ENCODE measurements around the gene DISC1.
"Not testable (repeated sequence)": the region's sequence is repeated elsewhere in the genome, so short reads cannot be mapped to it uniquely, and the experiment has no call there.

DISC1 gene

GRCh38 chr1:231959225-231959884, 332.8 kb downstream of the DISC1 start:
- DNase-seq (ENCODE audit: low read depth in 2 of 2) = no peak

DNA sequence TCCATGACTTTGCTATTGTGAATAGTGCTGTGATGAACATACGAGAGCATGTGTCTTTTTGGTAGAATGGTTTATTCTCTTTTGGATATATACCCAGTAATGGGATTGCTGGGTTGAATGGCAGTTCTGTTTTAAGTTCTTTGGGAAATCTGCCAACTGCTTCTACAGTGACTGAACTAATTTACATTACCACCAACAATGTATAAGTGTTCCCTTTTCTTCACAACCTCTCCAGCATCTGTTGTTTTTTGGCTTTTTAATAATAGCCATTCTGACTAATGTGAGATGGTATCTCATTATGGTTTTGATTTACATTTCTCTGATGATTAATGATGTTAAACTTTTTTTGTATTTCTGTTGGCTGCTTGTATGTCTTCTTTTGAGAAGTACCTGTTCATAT, 335.2 kb downstream of the DISC1 start:
- not testable (repeated sequence) for DNase-seq (ENCODE audit: low read depth in 2 of 2)

DNA sequence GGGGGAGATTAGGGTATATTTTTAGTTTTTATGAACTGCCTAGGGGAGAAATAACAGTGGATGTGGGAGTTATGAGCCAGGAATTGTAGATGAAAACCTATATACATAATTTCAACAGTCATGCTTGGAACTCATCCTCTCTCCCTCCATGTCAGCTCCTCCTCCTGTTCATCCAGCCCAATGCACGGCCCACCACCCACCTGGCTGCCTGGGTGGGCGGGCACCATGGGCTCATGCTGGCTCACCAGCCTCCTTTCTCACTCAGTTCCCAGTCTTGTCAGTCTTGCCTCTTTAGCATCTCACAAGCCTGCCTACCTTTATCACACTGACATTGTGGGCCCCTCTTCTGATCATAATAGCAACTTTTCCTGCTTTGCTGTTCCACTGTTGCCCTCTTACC, 336.0 kb downstream of the DISC1 start:
- no peak for DNase-seq (ENCODE audit: low read depth in 2 of 2)

DNA sequence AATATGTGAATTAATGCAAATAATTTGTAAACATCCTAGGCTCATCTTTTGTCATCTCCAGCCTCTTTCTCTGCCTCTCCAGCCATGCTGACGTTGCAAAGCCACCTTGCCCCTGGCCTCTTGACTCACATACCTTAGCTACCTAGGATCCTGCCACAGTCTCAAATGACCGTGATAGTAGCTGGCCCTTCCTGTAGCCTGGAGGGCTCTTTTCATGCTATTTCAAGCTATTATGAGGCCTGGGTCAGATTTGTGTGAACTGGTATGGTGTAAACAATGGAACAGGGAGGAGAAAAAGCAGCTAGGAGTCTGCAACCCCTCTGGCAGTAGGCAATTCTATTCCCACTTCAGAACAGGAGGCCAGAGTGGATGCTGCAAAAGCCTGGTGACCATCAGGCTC, 337.7 kb downstream of the DISC1 start:
- no peak for DNase-seq (ENCODE audit: low read depth in 2 of 2)

- DNase-seq (ENCODE audit: low read depth in 2 of 2) = no peak
These were observed 338.4 kb downstream of the DISC1 start for GRCh38 chr1:231964961-231965360.

DNA sequence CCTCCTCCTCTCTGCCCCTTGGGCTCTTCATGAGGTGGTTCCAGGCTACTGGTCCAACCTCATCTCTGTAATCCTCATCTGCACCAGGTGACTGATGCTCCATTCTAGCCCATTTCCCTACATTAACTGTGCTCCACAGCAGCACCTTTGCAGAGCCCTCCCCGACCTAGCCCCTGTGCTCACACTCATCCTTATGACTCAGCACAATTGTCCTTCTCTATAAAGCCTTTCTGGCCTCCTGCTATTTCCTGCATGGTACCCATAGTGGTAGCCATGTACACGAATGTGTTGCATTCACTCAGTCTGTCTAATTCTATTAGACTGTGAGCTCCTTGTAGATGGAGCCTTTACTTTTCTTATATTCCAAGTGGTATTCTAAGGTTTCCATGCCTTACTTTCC, 339.0 kb downstream of the DISC1 start:
- no peak for DNase-seq (ENCODE audit: low read depth in 2 of 2)

GRCh38 chr1:231966983-231967382, 340.4 kb downstream of the DISC1 start:
- no peak for DNase-seq (ENCODE audit: low read depth in 2 of 2)

DNA sequence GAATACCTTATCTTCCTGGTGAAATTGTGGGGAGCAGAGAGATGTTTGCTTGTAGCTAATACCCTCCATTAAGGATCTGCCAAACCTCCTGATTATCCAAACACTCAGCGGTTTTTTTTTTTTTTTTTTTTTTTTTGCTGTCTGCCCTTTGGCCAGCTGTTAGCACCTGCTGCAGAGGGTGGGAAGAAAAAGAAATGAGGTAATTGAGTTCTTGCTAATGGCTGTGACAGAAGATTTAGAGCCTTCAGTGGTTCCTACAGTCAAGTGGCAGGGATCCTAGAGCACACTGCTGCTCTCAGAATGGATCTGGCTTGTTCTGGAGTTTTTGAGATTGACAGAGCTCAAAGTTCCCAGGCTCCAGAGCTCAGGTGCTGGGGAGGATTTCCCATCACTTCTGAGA, 342.5 kb downstream of the DISC1 start:
- DNase-seq (ENCODE audit: low read depth in 2 of 2) = no peak

GRCh38 chr1:231969761-231970160, 343.2 kb downstream of the DISC1 start:
- not testable (repeated sequence) for DNase-seq (ENCODE audit: low read depth in 2 of 2)

DNA sequence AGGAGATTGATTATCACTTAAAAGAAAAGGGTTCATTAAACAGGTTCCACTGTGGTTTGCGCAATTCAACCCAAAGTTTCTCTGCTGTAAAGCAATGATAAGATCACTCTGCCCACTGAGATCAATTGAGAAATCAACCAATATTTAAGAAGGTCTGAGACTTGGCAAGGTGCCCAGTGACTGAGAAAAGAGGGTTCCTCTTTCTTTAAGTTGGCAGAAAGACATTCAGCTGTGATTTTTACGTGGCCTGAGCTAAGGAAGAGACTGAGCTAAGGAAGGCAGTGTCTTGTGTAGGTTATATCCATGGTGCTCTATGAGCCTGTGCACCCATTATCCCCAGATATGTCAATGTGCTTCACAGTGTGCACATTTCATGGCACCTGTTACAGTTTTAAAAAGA, 344.1 kb downstream of the DISC1 start:
- DNase-seq (ENCODE audit: low read depth in 2 of 2) = no peak

GRCh38 chr1:231971397-231972110, 345.0 kb downstream of the DISC1 start:
- no peak for DNase-seq (ENCODE audit: low read depth in 2 of 2)

DNA sequence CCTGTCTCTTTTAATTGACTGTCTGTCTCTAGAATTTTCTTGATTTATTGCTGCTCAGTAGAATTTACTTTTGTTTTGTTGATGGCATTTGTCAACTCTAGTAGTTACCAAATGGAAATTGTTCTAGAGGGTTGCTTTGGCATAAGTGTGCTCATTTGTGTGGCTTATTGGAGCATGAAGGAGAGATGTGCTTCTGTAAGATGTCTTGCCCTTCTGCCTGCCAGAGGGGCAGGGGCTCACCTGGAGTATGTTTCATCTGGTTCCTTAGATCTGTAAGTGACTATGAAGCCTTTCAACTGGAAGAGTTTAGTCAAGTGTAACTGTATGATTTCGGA, 345.5 kb downstream of the DISC1 start:
- DNase-seq (ENCODE audit: low read depth in 2 of 2) = no peak

DNA sequence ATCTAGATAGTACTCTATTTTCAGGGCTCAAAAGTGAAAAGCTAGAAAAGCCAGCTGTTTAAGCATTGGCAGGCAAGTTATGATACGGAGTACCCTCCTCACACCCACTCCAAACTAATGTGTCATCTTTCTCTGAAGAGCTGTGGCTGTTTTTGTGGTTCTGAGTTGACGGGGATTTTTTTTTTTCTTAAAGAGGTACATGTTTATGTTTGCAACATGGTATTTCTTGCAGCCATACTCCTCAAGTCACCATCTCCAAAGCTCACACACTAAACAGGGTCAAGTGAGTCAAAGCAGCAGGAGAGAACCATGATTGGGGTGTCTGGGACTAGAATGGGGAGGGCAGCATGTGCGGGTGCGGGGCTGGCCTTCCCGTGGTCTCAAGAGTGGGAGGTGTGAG, 347.2 kb downstream of the DISC1 start:
- DNase-seq (ENCODE audit: low read depth in 2 of 2) = no peak

DNA sequence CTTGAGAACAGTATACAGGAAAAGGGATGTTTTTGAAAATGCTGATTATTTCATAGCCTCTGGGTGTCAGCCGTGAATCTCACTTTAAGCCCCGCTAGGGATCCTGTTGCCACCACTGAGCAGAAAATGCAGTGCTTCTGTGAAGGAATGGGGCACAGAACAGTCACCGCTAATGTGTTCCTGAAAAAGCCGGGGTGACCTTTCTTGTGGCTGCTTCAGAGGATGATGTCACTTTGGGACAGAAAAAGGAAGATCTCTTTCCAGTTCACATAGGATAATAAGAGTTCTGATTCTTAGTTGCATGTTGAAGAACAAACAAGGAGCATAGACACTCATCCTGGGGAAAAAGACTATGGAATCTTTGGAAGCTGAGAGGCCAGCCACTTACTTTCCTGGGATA, 349.6 kb downstream of the DISC1 start:
- DNase-seq (ENCODE audit: low read depth in 2 of 2) = no peak

DNA sequence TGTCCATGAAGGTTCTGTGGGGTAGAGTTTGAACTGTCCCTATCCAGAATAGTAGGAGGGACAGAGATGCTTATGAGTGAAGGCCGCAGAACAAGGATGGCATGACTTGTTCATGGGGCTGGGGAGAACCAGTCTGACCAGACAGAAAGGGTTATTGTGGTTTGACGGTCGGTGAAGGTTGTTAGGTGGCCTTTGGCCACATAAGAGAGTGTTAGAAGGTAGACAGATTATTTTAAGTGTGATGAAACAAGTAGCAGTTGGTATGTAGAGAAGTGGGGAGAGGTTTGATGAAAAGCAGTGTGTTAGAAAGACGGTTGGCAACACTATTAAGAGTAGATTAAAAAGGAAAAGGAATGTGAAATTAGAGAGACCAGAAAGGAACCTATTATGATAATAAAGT, 355.1 kb downstream of the DISC1 start:
- no peak for DNase-seq (ENCODE audit: low read depth in 2 of 2)

- DNase-seq (ENCODE audit: low read depth in 2 of 2) = no peak
These were observed 356.4 kb downstream of the DISC1 start for GRCh38 chr1:231982871-231983587.

DNA sequence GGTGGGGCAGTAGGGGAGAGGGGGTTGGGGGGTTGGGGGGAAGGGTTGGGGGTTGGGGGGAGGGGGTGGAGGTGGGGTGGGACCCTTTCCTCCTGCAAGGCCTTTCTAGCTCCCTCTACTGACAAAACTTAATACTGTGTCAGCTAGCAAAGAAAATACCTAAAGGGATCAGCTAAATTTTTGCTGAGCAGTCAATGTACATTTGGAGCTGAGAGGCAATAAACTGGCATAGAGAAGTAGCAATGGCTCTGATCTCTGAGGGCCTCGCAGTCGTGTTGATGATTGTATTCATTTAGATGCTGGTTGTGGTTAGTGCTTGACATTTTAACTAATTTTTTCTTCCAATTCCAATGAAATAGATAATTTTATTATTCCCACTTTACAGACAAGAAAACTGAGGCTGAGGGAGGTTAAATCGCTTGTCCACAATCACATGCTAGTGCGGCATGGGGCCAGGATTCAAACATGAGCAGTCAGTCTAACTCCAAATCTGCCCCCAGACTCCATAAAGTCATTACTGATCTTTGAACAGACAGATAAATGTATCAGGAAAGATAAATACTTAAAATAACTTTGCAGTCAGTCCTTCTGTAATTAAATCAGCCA, 357.1 kb downstream of the DISC1 start:
- no peak for DNase-seq (ENCODE audit: low read depth in 2 of 2)

DNA sequence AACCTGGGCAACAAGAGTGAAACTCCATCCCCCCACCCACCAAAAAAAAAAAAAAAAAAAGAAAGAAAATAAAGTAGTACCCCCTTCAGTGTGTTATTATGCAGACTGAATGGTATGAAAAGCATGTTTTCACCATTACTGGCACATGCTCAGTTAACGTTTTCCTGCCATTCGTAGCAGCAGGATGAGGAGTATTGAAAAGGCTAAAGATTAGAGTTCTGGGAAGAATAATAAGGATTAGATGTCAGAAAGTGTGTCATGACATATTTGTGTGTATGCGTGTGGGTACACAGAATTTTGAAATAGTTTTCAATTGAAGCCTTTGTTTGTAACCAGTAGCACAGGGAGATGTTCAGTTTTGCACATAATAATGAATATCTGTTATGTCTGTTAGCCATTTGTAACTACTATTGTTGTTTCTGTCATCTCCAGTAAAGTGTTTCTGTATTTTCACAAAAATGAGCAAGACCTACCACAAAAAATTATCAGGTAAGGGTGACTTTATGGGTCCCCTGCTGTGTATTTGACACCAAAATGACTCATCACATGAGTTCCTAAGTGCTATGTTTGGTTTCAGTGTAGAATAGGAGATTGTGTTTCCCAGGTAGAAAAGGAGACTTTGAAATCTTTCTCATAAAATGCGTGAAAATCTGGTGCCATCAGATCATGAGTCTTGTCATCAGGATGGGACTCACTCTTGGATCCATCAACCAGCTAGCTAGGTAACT, 358.9 kb downstream of the DISC1 start:
- DNase-seq (ENCODE audit: low read depth in 2 of 2) = no peak

GRCh38 chr1:231986631-231987336, 360.2 kb downstream of the DISC1 start:
- DNase-seq (ENCODE audit: low read depth in 2 of 2) = no peak

DNA sequence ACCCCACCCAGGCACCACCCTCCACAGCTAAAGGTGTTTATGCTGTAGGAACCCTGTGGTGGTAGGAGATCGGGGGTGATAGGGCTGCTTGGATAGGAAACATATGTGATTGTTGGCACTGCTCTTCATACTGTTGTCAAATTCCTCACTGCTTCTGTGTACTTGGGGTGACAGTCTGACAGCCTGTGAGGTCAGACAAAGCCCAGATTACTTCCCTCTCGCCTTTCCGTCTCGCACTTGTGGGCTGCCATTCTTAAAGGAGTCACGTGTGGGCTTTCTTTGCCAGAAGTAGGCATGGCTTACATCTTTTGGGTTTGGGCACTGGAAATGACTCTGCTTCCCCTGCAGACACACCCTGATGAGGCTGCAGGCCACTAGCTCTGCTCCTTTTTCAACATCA, 363.8 kb downstream of the DISC1 start:
- no peak for DNase-seq (ENCODE audit: low read depth in 2 of 2)

- DNase-seq (ENCODE audit: low read depth in 2 of 2) = no peak
These were observed 364.6 kb downstream of the DISC1 start for GRCh38 chr1:231991231-231991630.

Data from stimulated activated CD8-positive, alpha-beta memory T cell treated with anti-CD3 and anti-CD28 coated beads, Interleukin-15, amount 100 ng/mL, for 4 hours (primary cell).